B cell (primary cell): ENCODE measurements around the gene GRIK2.

ENCODE experiments used
- EZH2 ChIP-seq: IDR thresholded peaks from 2 replicates; pipeline ENCODE4 v1.6.1; 2012; ENCODE audit warnings: borderline replicate concordance, low read depth, mild to moderate bottlenecking, moderate library complexity, low read length; ENCODE audit not compliant: insufficient read depth, poor library complexity, severe bottlenecking
- TF ChIP-seq, protein P1 (sequence below): fragments of 200-600 bp; IDR thresholded peaks from one replicate; pipeline ENCODE4 v1.8.0; 2022; ENCODE audit warnings: antibody characterized with exemption, mild to moderate bottlenecking

DNA sequence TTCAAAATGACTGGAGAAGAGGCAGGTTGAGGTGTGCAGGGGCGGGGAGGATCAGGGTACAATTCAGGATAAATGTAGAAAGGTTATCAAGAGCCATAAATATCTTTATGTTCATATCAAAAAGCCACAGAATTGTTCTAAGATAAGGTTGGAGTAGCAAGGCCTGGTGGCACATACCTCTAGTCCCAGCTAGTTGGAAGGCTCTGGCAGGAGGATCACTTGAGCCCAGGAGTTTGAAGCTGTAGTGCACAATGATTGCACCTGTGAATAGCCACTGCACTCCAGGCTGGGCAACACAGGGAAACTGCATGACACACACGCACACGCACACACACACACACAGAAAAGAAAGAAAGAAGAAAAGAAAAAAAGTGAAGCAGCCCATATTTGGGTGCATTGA is 194.8 kb downstream of the GRIK2 start:
- TF ChIP-seq, protein P1, sequence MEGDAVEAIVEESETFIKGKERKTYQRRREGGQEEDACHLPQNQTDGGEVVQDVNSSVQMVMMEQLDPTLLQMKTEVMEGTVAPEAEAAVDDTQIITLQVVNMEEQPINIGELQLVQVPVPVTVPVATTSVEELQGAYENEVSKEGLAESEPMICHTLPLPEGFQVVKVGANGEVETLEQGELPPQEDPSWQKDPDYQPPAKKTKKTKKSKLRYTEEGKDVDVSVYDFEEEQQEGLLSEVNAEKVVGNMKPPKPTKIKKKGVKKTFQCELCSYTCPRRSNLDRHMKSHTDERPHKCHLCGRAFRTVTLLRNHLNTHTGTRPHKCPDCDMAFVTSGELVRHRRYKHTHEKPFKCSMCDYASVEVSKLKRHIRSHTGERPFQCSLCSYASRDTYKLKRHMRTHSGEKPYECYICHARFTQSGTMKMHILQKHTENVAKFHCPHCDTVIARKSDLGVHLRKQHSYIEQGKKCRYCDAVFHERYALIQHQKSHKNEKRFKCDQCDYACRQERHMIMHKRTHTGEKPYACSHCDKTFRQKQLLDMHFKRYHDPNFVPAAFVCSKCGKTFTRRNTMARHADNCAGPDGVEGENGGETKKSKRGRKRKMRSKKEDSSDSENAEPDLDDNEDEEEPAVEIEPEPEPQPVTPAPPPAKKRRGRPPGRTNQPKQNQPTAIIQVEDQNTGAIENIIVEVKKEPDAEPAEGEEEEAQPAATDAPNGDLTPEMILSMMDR, result no peak
- TF ChIP-seq EZH2, result no peak
